K562 (cell line): ENCODE data around the gene GPC3. TPM values are rescaled to one million over a fixed set of nuclear protein-coding genes. Genes with fewer than 3 reads are reported as not detected.

ENCODE experiments used
- ATAC-seq: fragments of 200-7000 bp; cut with Tn5 transposase; 3 replicates; pipeline ENCODE4 v1.9.1; 2020; ENCODE audit warnings: moderate library complexity
- BruUV-seq: library from RNA; stranded (reverse); fragments of 400-500 nt; replicated peaks from 2 replicates; lab custom pipeline; 2021; lab: Mats Ljungman, UMichigan
- CTCF ChIA-PET: fragments of 300-600 bp; formaldehyde crosslinking; extraction: SDS; loops from one replicate; lab custom pipeline; 2021; ENCODE audit warnings: low intra/inter-chr PET ratio; lab: Yijun Ruan, JAX
- POLR2A ChIA-PET: fragments of 300-600, 350-650 bp; sonication (Branson Sonifier 250); formaldehyde crosslinking; extraction: SDS; loops from one replicate; lab custom pipeline; 2021; ENCODE audit warnings: antibody characterized with exemption, inconsistent platforms; lab: Yijun Ruan, JAX
- DNase-seq, 4 experiments: peaks; one replicate each; pipeline versions ENCODE4 v3.0.0 to v3.0.0-alpha.2; 2011 to 2018; ENCODE audit warnings: low spot score in 3 of 4, mixed read lengths in 3 of 4; ENCODE audit errors: extremely low read depth in 1 of 4
- FAIRE-seq: peaks from 2 replicates; lab custom pipeline; 2011; peaks lifted over from hg19 to GRCh38; lab: Jason Lieb, UNC
- H2AFZ ChIP-seq: 2 replicates; pipeline ENCODE4 v1.6.0; 2011; ENCODE audit warnings: low read depth, low read length, control low read depth, inconsistent platforms
- H3K27ac ChIP-seq: fragments of 200-600 bp; 3 replicates; pipeline ENCODE4 v1.8.0; 2011; ENCODE audit warnings: low read depth, mild to moderate bottlenecking, control low read depth, inconsistent platforms, low read length, moderate library complexity, mixed read lengths; ENCODE audit errors: extremely low read depth
- H3K27me3 ChIP-seq, 2 experiments: fragments of 300-600 bp in 1 of 2; 2 replicates in 1 of 2; 3 replicates in 1 of 2; pipeline versions ENCODE4 v1.6.0 to v1.8.0; 2011; ENCODE audit warnings: inconsistent platforms in 2 of 2, low read length in 2 of 2, mild to moderate bottlenecking in 1 of 2, mixed read lengths in 1 of 2, moderate library complexity in 1 of 2; ENCODE audit not compliant: control insufficient read depth in 2 of 2, insufficient read depth in 2 of 2
- H3K36me3 ChIP-seq: fragments of 300-600 bp; 3 replicates; pipeline ENCODE4 v1.8.0; 2011; ENCODE audit warnings: mild to moderate bottlenecking, low read length, inconsistent platforms; ENCODE audit not compliant: control insufficient read depth, insufficient read depth
- H3K4me1 ChIP-seq, 2 experiments: fragments of 200-600 bp in 1 of 2; replicated peaks in 1 of 2; 2 replicates in 1 of 2; 3 replicates in 1 of 2; pipeline versions ENCODE4 v1.5.1 to v1.8.0; 2011; ENCODE audit warnings: inconsistent platforms in 2 of 2, low read length in 2 of 2, mild to moderate bottlenecking in 1 of 2, mixed read lengths in 1 of 2, moderate library complexity in 1 of 2; ENCODE audit not compliant: control insufficient read depth in 2 of 2, insufficient read depth in 2 of 2
- H3K4me2 ChIP-seq: 2 replicates; pipeline ENCODE4 v1.6.1; 2011; ENCODE audit warnings: low read length, control low read depth, inconsistent platforms, mixed read lengths; ENCODE audit not compliant: insufficient read depth
- H3K4me3 ChIP-seq: fragments of 200-600 bp; sonication (generic), shearing (Covaris generic); 2 replicates; pipeline ENCODE4 v1.5.1; 2016; ENCODE audit warnings: control low read depth, inconsistent platforms
- H3K79me2 ChIP-seq: fragments of 200-600 bp; 3 replicates; pipeline ENCODE4 v1.8.0; 2011; ENCODE audit warnings: low read length, inconsistent platforms; ENCODE audit not compliant: control insufficient read depth, insufficient read depth
- H3K9ac ChIP-seq, 2 experiments: 2 replicates each; pipeline versions ENCODE4 v1.6.0 to v1.6.1; 2011; ENCODE audit warnings: low read depth in 2 of 2, low read length in 2 of 2, control low read depth in 1 of 2, inconsistent platforms in 1 of 2, mild to moderate bottlenecking in 1 of 2, mixed read lengths in 1 of 2; ENCODE audit not compliant: insufficient read depth in 1 of 2
- H3K9me1 ChIP-seq: one replicate; pipeline ENCODE4 v1.6.0; 2011; ENCODE audit warnings: inconsistent platforms, mild to moderate bottlenecking, low read length, moderate library complexity; ENCODE audit not compliant: control insufficient read depth, insufficient read depth
- H3K9me3 ChIP-seq: replicated peaks from 2 replicates; pipeline ENCODE4 v1.5.1; 2011; ENCODE audit warnings: low read depth, low read length, inconsistent platforms; ENCODE audit not compliant: control insufficient read depth, insufficient read depth
- H4K20me1 ChIP-seq: replicated peaks from 2 replicates; pipeline ENCODE4 v1.6.1; 2011; ENCODE audit warnings: low read length, inconsistent platforms, mixed read lengths; ENCODE audit not compliant: control insufficient read depth, insufficient read depth
- CHD7 ChIP-seq: fragments of 200-600 bp; sonication (generic); IDR thresholded peaks from one replicate; pipeline ENCODE4 v1.6.1; 2012; ENCODE audit warnings: mild to moderate bottlenecking, low read depth, low read length, inconsistent platforms
- MCM2 ChIP-seq: fragments of 450-650 bp; IDR thresholded peaks from 2 replicates; pipeline ENCODE4 v1.6.1; 2017; ENCODE audit warnings: low read depth, mild to moderate bottlenecking
- RAD21 ChIP-seq, 2 experiments: fragments of 250-450 bp in 1 of 2; fragments of 450-650 bp in 1 of 2; sonication (Bioruptor Pico) in 1 of 2; formaldehyde crosslinking in 1 of 2; IDR thresholded peaks in 1 of 2; conservative IDR thresholded peaks in 1 of 2; 2 replicates each; pipeline versions ENCODE4 v1.4.0 to v1.8.0; 2020 to 2022; ENCODE audit warnings: mild to moderate bottlenecking in 2 of 2, moderate library complexity in 1 of 2
- TAF9B ChIP-seq: fragments of 450-650 bp; IDR thresholded peaks from 2 replicates; pipeline ENCODE4 v1.6.1; 2018; ENCODE audit warnings: mild to moderate bottlenecking; ENCODE audit not compliant: partially characterized antibody
- ZBTB17 ChIP-seq: fragments of 450-650 bp; formaldehyde crosslinking; IDR thresholded peaks from 2 replicates; pipeline ENCODE4 v1.4.0; 2020; ENCODE audit warnings: mild to moderate bottlenecking
- ZBTB34 ChIP-seq: fragments of 250-450 bp; sonication (Bioruptor Pico); IDR thresholded peaks from 2 replicates; pipeline ENCODE4 v1.8.0; 2021; ENCODE audit warnings: mild to moderate bottlenecking, moderate library complexity
- WGBS: fragments of 100-300 bp; shearing (Covaris generic); methylation state at CpG from one replicate; pipeline ENCODE4 v1.1.6; 2016; ENCODE audit warnings: low coverage, mixed read lengths; ENCODE audit not compliant: insufficient coverage; ENCODE audit errors: missing lambda C conversion rate; 5-methylcytosine and 5-hydroxymethylcytosine counted together
- in situ Hi-C: fragments of 300-500 bp; cut with MboI; formaldehyde crosslinking; loops from 4 replicates; pipeline ENCODE4 v1.15.0; 2018; ENCODE audit warnings: inconsistent platforms, mixed read lengths
- intact Hi-C: fragments of 100-400 bp; cut with micrococcal nuclease; formaldehyde crosslinking; loops from 2 replicates; pipeline ENCODE4 v1.14.2; 2022
- polyA plus RNA-seq, 8 experiments: library from polyadenylated mRNA; depleted of rRNA in 4 of 8; stranded (reverse) in 5 of 8; unstranded in 3 of 8; fragments of >200 nt; fragmentation: Nextera tagmentation in 2 of 8; fragmentation: Illumina TruSeq in 1 of 8; extraction: Ambion mirVana in 2 of 8; extraction: Trizol in 1 of 8; gene quantifications; 2 replicates each; pipeline versions ENCODE4 v1.2.1 to v1.2.3, GENCODE V29; 2011 to 2014; ENCODE audit warnings: inconsistent platforms in 1 of 8, missing spikeins in 1 of 8
- total RNA-seq, 7 experiments: library from RNA; depleted of rRNA in 6 of 7; stranded (reverse); fragments of >200 nt in 6 of 7; fragmentation: Illumina TruSeq in 2 of 7; extraction: Trizol in 2 of 7; gene quantifications; 2 replicates each; pipeline versions ENCODE4 v1.2.1 to v1.2.3, GENCODE V29; 2011 to 2021; ENCODE audit warnings: low replicate concordance in 1 of 7

The GPC3 gene
- total and polyA plus RNA-seq, 9 of the 15 experiments (the other 6 are each of a cell fraction or from before 2014, with no cell fraction given) = 0.42 TPM; not detected in 8

DNA sequence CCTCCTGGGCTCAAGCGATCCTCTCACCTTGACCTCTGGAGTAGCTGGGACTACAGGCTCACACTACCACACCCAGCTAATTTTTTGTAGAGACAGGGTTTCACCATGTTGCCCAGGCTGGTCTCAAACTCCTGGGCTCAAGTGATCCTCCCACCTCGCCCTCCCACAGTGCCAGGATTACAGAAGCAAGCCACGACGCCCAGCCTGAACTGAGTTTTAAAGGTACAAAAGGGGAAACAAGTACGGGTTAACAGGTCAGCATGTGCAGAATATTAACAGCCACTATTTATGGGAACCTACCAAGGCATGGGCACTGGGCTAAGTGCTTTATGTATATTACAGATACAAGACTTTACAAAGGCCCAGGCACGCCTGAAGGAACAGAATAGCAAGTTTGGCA, 405.8 kb downstream of the GPC3 start:
- intact Hi-C loops = no loop called here
- no TSS peak for BruUV-seq
- no peak for DNase-seq
- ATAC-seq = no peak
- CTCF ChIA-PET = no interaction called here
- in situ Hi-C loops = no loop called here
- H3K4me2 ChIP-seq = no peak overlapping the region
- POLR2A ChIA-PET = interaction anchor here (1.1 kb wide), 1 partner anchor 9 kb away, joined by 3 read pairs; no protein-coding TSS in a partner anchor
- no peak overlapping the region for H3K27ac ChIP-seq
- WGBS = 0% methylated on average over 6 of the region's 6 CpGs
- H3K9me1 ChIP-seq = no peaks in the 10 kb centered on the region
- no peak overlapping the region for H2AFZ ChIP-seq
- no peaks in the 10 kb centered on the region for H3K27me3 ChIP-seq
- no peak for TF ChIP-seq ZBTB34
- TF ChIP-seq MCM2 = no peak
- no peak for TF ChIP-seq RAD21 (CRISPR knock-in tag; conservative IDR thresholded peaks at IDR 0.05 in 1 of 2, IDR thresholded peaks at IDR 0.05 in 1 of 2)
- no peak for TF ChIP-seq ZBTB17 (CRISPR knock-in tag)
- no peak for TF ChIP-seq TAF9B
- TF ChIP-seq CHD7 = no peak
- no peak for FAIRE-seq
- H3K36me3 ChIP-seq = no peaks in the 10 kb centered on the region
- no peaks in the 10 kb centered on the region for H4K20me1 ChIP-seq
- no peaks in the 10 kb centered on the region for H3K4me1 ChIP-seq
- no peaks in the 10 kb centered on the region for H3K9me3 ChIP-seq
- H3K4me3 ChIP-seq = no peak overlapping the region
- no peaks in the 10 kb centered on the region for H3K79me2 ChIP-seq
- H3K9ac ChIP-seq = no peak overlapping the region
